ENCODE measurements around the gene PPP1R13B. TPM values are rescaled to one million over a fixed set of nuclear protein-coding genes. Genes with fewer than 3 reads are reported as not detected.

Gene PPP1R13B
- polyA plus RNA-seq, 12 donors, result 8.4 to 36.2 (median 11.4) TPM; not detected in 1

GRCh38 chr14:103731916-103732867 is 115.2 kb downstream of the PPP1R13B start:
- no peak for DNase-seq

- DNase-seq, result no peak
Observed at GRCh38 chr14:103731481-103731880, 115.9 kb downstream of the PPP1R13B start.

GRCh38 chr14:103730490-103731035 is 116.8 kb downstream of the PPP1R13B start:
- DNase-seq, result no peak

- DNase-seq, result no peak
Observed at GRCh38 chr14:103729496-103730448, 117.6 kb downstream of the PPP1R13B start.

GRCh38 chr14:103728721-103729120 is 118.7 kb downstream of the PPP1R13B start:
- DNase-seq, result no peak

GRCh38 chr14:103728141-103728540 is 119.2 kb downstream of the PPP1R13B start:
- DNase-seq, result no peak

- DNase-seq, result no peak
Observed at GRCh38 chr14:103727313-103727980, 119.9 kb downstream of the PPP1R13B start.

GRCh38 chr14:103726474-103726873 is 120.9 kb downstream of the PPP1R13B start:
- no peak for DNase-seq

- DNase-seq, result no peak
Observed at GRCh38 chr14:103725739-103726395, 121.5 kb downstream of the PPP1R13B start.

GRCh38 chr14:103725001-103725682 is 122.2 kb downstream of the PPP1R13B start:
- no peak for DNase-seq

GRCh38 chr14:103724116-103724515 is 123.3 kb downstream of the PPP1R13B start:
- no peak for DNase-seq

- no peak for DNase-seq
Observed at GRCh38 chr14:103723748-103724081, 123.7 kb downstream of the PPP1R13B start.

- DNase-seq, result no peak
Observed at GRCh38 chr14:103721334-103722120, 125.8 kb downstream of the PPP1R13B start.

GRCh38 chr14:103719751-103720150 is 127.6 kb downstream of the PPP1R13B start:
- DNase-seq, result no peak

GRCh38 chr14:103718572-103718971 is 128.8 kb downstream of the PPP1R13B start:
- no peak for DNase-seq

- DNase-seq, result no peak
Observed at GRCh38 chr14:103716899-103717411, 130.4 kb downstream of the PPP1R13B start.

- no peak for DNase-seq
Observed at GRCh38 chr14:103716091-103716801, 131.1 kb downstream of the PPP1R13B start.

Data from muscle of arm (tissue), 12 donors.